HEK293T (cell line): ENCODE data around the gene SLC9C1.

Experiments
- FOXA1 ChIP-seq: fragments of 450-650 bp; IDR thresholded peaks from 2 replicates; pipeline ENCODE4 v1.6.1; 2016; ENCODE audit warnings: mild to moderate bottlenecking
- L3MBTL2 ChIP-seq: fragments of 450-650 bp; conservative IDR thresholded peaks from 2 replicates; pipeline ENCODE4 v1.6.1; 2016; ENCODE audit warnings: mild to moderate bottlenecking
- SUZ12 ChIP-seq: fragments of 450-650 bp; IDR thresholded peaks from 2 replicates; pipeline ENCODE4 v1.6.1; 2016; ENCODE audit warnings: mild to moderate bottlenecking
- TF ChIP-seq, protein P1 (sequence below): fragments of 450-650 bp; IDR thresholded peaks from 2 replicates; pipeline ENCODE4 v1.6.1; 2016

GRCh38 chr3:112111785-112112402, 182.1 kb downstream of the SLC9C1 start:
- TF ChIP-seq SUZ12 (no peak), L3MBTL2 (no peak), FOXA1 (no peak)
- TF ChIP-seq, protein P1, sequence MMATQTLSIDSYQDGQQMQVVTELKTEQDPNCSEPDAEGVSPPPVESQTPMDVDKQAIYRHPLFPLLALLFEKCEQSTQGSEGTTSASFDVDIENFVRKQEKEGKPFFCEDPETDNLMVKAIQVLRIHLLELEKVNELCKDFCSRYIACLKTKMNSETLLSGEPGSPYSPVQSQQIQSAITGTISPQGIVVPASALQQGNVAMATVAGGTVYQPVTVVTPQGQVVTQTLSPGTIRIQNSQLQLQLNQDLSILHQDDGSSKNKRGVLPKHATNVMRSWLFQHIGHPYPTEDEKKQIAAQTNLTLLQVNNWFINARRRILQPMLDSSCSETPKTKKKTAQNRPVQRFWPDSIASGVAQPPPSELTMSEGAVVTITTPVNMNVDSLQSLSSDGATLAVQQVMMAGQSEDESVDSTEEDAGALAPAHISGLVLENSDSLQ = no peak
